ENCODE results near the gene TPK1. TPM values are rescaled to one million over a fixed set of nuclear protein-coding genes. Genes with fewer than 3 reads are reported as not detected.
"Not testable (repeated sequence)": the region's sequence is repeated elsewhere in the genome, so short reads cannot be mapped to it uniquely, and the experiment has no call there.

The TPK1 gene
- total and polyA plus RNA-seq, 7 experiments from 2014 or later = 18.2 to 32.9 (median 26.3) TPM

GRCh38 chr7:144579687-144580086 lies 256.2 kb downstream of the TPK1 start:
- no peaks in the 10 kb centered on the region for H3K9me3 ChIP-seq (ENCODE audit: control insufficient read depth in 2 of 3, low read length in 3 of 3)
- Mint-ChIP-seq H3K4me3 (no peak overlapping the region), H3K36me3 (peaks cover 0 to 76% (median 55%) of the 10 kb centered on the region in 5 donors), H3K27me3 (no peaks in the 10 kb centered on the region), H3K9me3 (peaks cover 0 to 12% (median 2%) of the 10 kb centered on the region in 11 donors), H3K4me1 (no peaks in the 10 kb centered on the region), H3K27ac (no peak overlapping the region)
- no peaks in the 10 kb centered on the region for H3K27me3 ChIP-seq (ENCODE audit: control insufficient read depth in 2 of 2, insufficient read depth in 2 of 2, low read length in 2 of 2)
- no peak overlapping the region for H3K27ac ChIP-seq (ENCODE audit: low read depth, low read length)
- ChIA-PET CTCF (no interaction called here), POLR2A (no interaction called here)
- H3K4me1 ChIP-seq (ENCODE audit: control insufficient read depth in 2 of 2, insufficient read depth in 2 of 2, low read length in 2 of 2) = no peaks in the 10 kb centered on the region
- ATAC-seq = no peak
- intact Hi-C loops (cut with micrococcal nuclease) = no loop called here
- no peak overlapping the region for H3K4me3 ChIP-seq (ENCODE audit: low read length)
- DNase-seq = no peak
- H3K36me3 ChIP-seq (ENCODE audit: control insufficient read depth in 2 of 3, insufficient read depth in 3 of 3, low read length in 3 of 3) = no peaks in the 10 kb centered on the region

GRCh38 chr7:144575456-144575855 lies 260.4 kb downstream of the TPK1 start:
- H3K4me1 Mint-ChIP-seq = no peaks in the 10 kb centered on the region
- POLR2A ChIA-PET = no interaction called here
- CTCF ChIA-PET = no interaction called here
- H3K4me3 Mint-ChIP-seq = no peak overlapping the region
- intact Hi-C loops (cut with micrococcal nuclease) = no loop called here
- Histone ChIP-seq H3K9me3 (ENCODE audit: control insufficient read depth in 2 of 3, low read length in 3 of 3) (no peaks in the 10 kb centered on the region), H3K4me3 (ENCODE audit: low read length) (no peak overlapping the region), H3K27ac (ENCODE audit: low read depth, low read length) (no peak overlapping the region), H3K27me3 (ENCODE audit: control insufficient read depth in 2 of 2, insufficient read depth in 2 of 2, low read length in 2 of 2) (no peaks in the 10 kb centered on the region), H3K36me3 (ENCODE audit: control insufficient read depth in 2 of 3, insufficient read depth in 3 of 3, low read length in 3 of 3) (no peaks in the 10 kb centered on the region), H3K4me1 (ENCODE audit: control insufficient read depth in 2 of 2, insufficient read depth in 2 of 2, low read length in 2 of 2) (no peaks in the 10 kb centered on the region)
- H3K9me3 Mint-ChIP-seq = peaks cover 0 to 12% (median 3%) of the 10 kb centered on the region in 11 donors
- DNase-seq = no peak
- H3K36me3 Mint-ChIP-seq = peaks cover 0 to 56% (median 33%) of the 10 kb centered on the region in 5 donors
- ATAC-seq = no peak
- no peaks in the 10 kb centered on the region for H3K27me3 Mint-ChIP-seq
- H3K27ac Mint-ChIP-seq = no peak overlapping the region

- H3K4me1 Mint-ChIP-seq; H3K27me3 Mint-ChIP-seq; H3K4me3 ChIP-seq (ENCODE audit: low read length); H3K4me3 Mint-ChIP-seq; H3K27ac Mint-ChIP-seq; intact Hi-C loops (cut with micrococcal nuclease); CTCF ChIA-PET; POLR2A ChIA-PET; H3K36me3 ChIP-seq (ENCODE audit: control insufficient read depth in 2 of 3, insufficient read depth in 3 of 3, low read length in 3 of 3); ATAC-seq; H3K9me3 ChIP-seq (ENCODE audit: control insufficient read depth in 2 of 3, low read length in 3 of 3); H3K4me1 ChIP-seq (ENCODE audit: control insufficient read depth in 2 of 2, insufficient read depth in 2 of 2, low read length in 2 of 2); H3K27me3 ChIP-seq (ENCODE audit: control insufficient read depth in 2 of 2, insufficient read depth in 2 of 2, low read length in 2 of 2); DNase-seq; H3K27ac ChIP-seq (ENCODE audit: low read depth, low read length): not testable (repeated sequence)
- H3K9me3 Mint-ChIP-seq = peaks cover 0 to 12% (median 3%) of the 10 kb centered on the region in 11 donors
- H3K36me3 Mint-ChIP-seq = peaks cover 0 to 49% (median 30%) of the 10 kb centered on the region in 5 donors
These were observed 261.1 kb downstream of the TPK1 start for GRCh38 chr7:144574753-144575152.

- ChIA-PET CTCF (no interaction called here), POLR2A (no interaction called here)
- Histone ChIP-seq H3K36me3 (ENCODE audit: control insufficient read depth in 2 of 3, insufficient read depth in 3 of 3, low read length in 3 of 3) (no peaks in the 10 kb centered on the region), H3K9me3 (ENCODE audit: control insufficient read depth in 2 of 3, low read length in 3 of 3) (no peaks in the 10 kb centered on the region), H3K4me1 (ENCODE audit: control insufficient read depth in 2 of 2, insufficient read depth in 2 of 2, low read length in 2 of 2) (no peaks in the 10 kb centered on the region), H3K27ac (ENCODE audit: low read depth, low read length) (no peak overlapping the region), H3K27me3 (ENCODE audit: control insufficient read depth in 2 of 2, insufficient read depth in 2 of 2, low read length in 2 of 2) (no peaks in the 10 kb centered on the region), H3K4me3 (ENCODE audit: low read length) (no peak overlapping the region)
- Mint-ChIP-seq H3K4me3 (no peak overlapping the region), H3K36me3 (peaks cover 0 to 45% (median 37%) of the 10 kb centered on the region in 5 donors), H3K27me3 (no peaks in the 10 kb centered on the region), H3K9me3 (peaks cover 0 to 18% (median 5%) of the 10 kb centered on the region in 11 donors), H3K27ac (no peak overlapping the region), H3K4me1 (peaks cover 0 to 3% (median 0%) of the 10 kb centered on the region in 7 donors)
- ATAC-seq = no peak
- DNase-seq = no peak
- intact Hi-C loops (cut with micrococcal nuclease) = no loop called here
These were observed 267.6 kb downstream of the TPK1 start for GRCh38 chr7:144568233-144568632.

- Histone ChIP-seq H3K36me3 (ENCODE audit: control insufficient read depth in 2 of 3, insufficient read depth in 3 of 3, low read length in 3 of 3) (no peaks in the 10 kb centered on the region), H3K4me3 (ENCODE audit: low read length) (no peak overlapping the region), H3K9me3 (ENCODE audit: control insufficient read depth in 2 of 3, low read length in 3 of 3) (no peaks in the 10 kb centered on the region), H3K4me1 (ENCODE audit: control insufficient read depth in 2 of 2, insufficient read depth in 2 of 2, low read length in 2 of 2) (no peaks in the 10 kb centered on the region), H3K27ac (ENCODE audit: low read depth, low read length) (no peak overlapping the region), H3K27me3 (ENCODE audit: control insufficient read depth in 2 of 2, insufficient read depth in 2 of 2, low read length in 2 of 2) (no peaks in the 10 kb centered on the region)
- ChIA-PET POLR2A (no interaction called here), CTCF (no interaction called here)
- Mint-ChIP-seq H3K36me3 (peaks cover 0 to 54% (median 50%) of the 10 kb centered on the region in 5 donors), H3K9me3 (peaks cover 0 to 18% (median 5%) of the 10 kb centered on the region in 11 donors), H3K4me1 (peaks cover 0 to 3% (median 0%) of the 10 kb centered on the region in 7 donors), H3K27me3 (no peaks in the 10 kb centered on the region), H3K27ac (no peak overlapping the region), H3K4me3 (no peak overlapping the region)
- intact Hi-C loops (cut with micrococcal nuclease) = no loop called here
- ATAC-seq (no peak), DNase-seq (no peak)
These were observed 270.3 kb downstream of the TPK1 start for GRCh38 chr7:144565586-144565985.

GRCh38 chr7:144549861-144550260 lies 286.0 kb downstream of the TPK1 start:
- ChIA-PET POLR2A (no interaction called here), CTCF (no interaction called here)
- H3K9me3 ChIP-seq (ENCODE audit: control insufficient read depth in 2 of 3, low read length in 3 of 3) = no peaks in the 10 kb centered on the region
- no peaks in the 10 kb centered on the region for H3K9me3 Mint-ChIP-seq
- H3K27me3 Mint-ChIP-seq = no peaks in the 10 kb centered on the region
- H3K36me3 Mint-ChIP-seq = peaks cover 0 to 57% (median 45%) of the 10 kb centered on the region in 5 donors
- no peak overlapping the region for H3K27ac ChIP-seq (ENCODE audit: low read depth, low read length)
- H3K4me3 ChIP-seq (ENCODE audit: low read length) = no peak overlapping the region
- no peak for DNase-seq
- ATAC-seq = no peak
- no peaks in the 10 kb centered on the region for H3K4me1 ChIP-seq (ENCODE audit: control insufficient read depth in 2 of 2, insufficient read depth in 2 of 2, low read length in 2 of 2)
- H3K27ac Mint-ChIP-seq = no peak overlapping the region
- intact Hi-C loops (cut with micrococcal nuclease) = no loop called here
- peaks cover 0 to 7% (median 0%) of the 10 kb centered on the region in 7 donors for H3K4me1 Mint-ChIP-seq
- H3K27me3 ChIP-seq (ENCODE audit: control insufficient read depth in 2 of 2, insufficient read depth in 2 of 2, low read length in 2 of 2) = no peaks in the 10 kb centered on the region
- H3K4me3 Mint-ChIP-seq = no peak overlapping the region
- H3K36me3 ChIP-seq (ENCODE audit: control insufficient read depth in 2 of 3, insufficient read depth in 3 of 3, low read length in 3 of 3) = peaks cover 0 to 9% (median 0%) of the 10 kb centered on the region in 3 experiments

GRCh38 chr7:144548556-144548955 lies 287.3 kb downstream of the TPK1 start:
- peaks cover 0 to 59% (median 49%) of the 10 kb centered on the region in 5 donors for H3K36me3 Mint-ChIP-seq

More at GRCh38 chr7:144548556-144548955, 287.3 kb downstream of the TPK1 start:
- Mint-ChIP-seq H3K27ac (no peak overlapping the region), H3K4me1 (peaks cover 0 to 7% (median 0%) of the 10 kb centered on the region in 7 donors), H3K27me3 (no peaks in the 10 kb centered on the region), H3K9me3 (no peaks in the 10 kb centered on the region), H3K4me3 (no peak overlapping the region)
- Histone ChIP-seq H3K27me3 (ENCODE audit: control insufficient read depth in 2 of 2, insufficient read depth in 2 of 2, low read length in 2 of 2) (no peaks in the 10 kb centered on the region), H3K27ac (ENCODE audit: low read depth, low read length) (no peak overlapping the region), H3K9me3 (ENCODE audit: control insufficient read depth in 2 of 3, low read length in 3 of 3) (no peaks in the 10 kb centered on the region), H3K36me3 (ENCODE audit: control insufficient read depth in 2 of 3, insufficient read depth in 3 of 3, low read length in 3 of 3) (peaks cover 0 to 9% (median 0%) of the 10 kb centered on the region in 3 experiments), H3K4me3 (ENCODE audit: low read length) (no peak overlapping the region), H3K4me1 (ENCODE audit: control insufficient read depth in 2 of 2, insufficient read depth in 2 of 2, low read length in 2 of 2) (no peaks in the 10 kb centered on the region)
- DNase-seq = no peak
- POLR2A ChIA-PET = no interaction called here
- intact Hi-C loops (cut with micrococcal nuclease) = no loop called here
- CTCF ChIA-PET = no interaction called here
- no peak for ATAC-seq
